Pancreas (tissue), 10 donors: ENCODE results near the gene CAMSAP1. TPM values are rescaled to one million over a fixed set of nuclear protein-coding genes. Genes with fewer than 3 reads are reported as not detected.

ENCODE experiments used
- ATAC-seq, 4 donors: fragments of 200-7000 bp; cut with Tn5 transposase; one replicate each; pipeline versions ENCODE4 v1.8.0 to v1.9.1; 2020; ENCODE audit warnings: mild to moderate bottlenecking in 4 of 4, moderate library complexity in 4 of 4
- DNase-seq, 6 donors: peaks; one replicate each; pipeline ENCODE4 v3.0.0-alpha.2; 2020
- FAIRE-seq: peaks from 2 replicates; lab custom pipeline; 2012; peaks lifted over from hg19 to GRCh38; lab: Jason Lieb, UNC
- H3K27ac ChIP-seq, 4 donors: fragments of 200-600 bp; sonication (generic); 1 replicate in 3 of 4; 2 replicates in 1 of 4; pipeline versions ENCODE4 v1.5.0 to v1.8.0; 2020
- H3K27me3 ChIP-seq, 4 donors: fragments of 200-600 bp; one replicate each; pipeline ENCODE4 v1.8.0; 2021
- H3K36me3 ChIP-seq, 3 donors: fragments of 200-600 bp; sonication (generic) in 1 of 3; one replicate each; pipeline versions ENCODE4 v1.5.0 to v1.8.0; 2020 to 2021
- H3K4me1 ChIP-seq, 3 donors: fragments of 200-600 bp; one replicate each; pipeline ENCODE4 v1.8.0; 2021
- H3K4me3 ChIP-seq, 4 donors: fragments of 200-600 bp; sonication (generic) in 2 of 4; one replicate each; pipeline versions ENCODE4 v1.5.0 to v1.8.0; 2020 to 2021
- H3K9me3 ChIP-seq, 4 donors: fragments of 200-600 bp; one replicate each; pipeline ENCODE4 v1.8.0; 2021
- CTCF ChIP-seq, 4 donors: fragments of 200-600 bp; sonication (generic) in 3 of 4; IDR thresholded peaks; one replicate each; pipeline versions ENCODE4 v1.5.0 to v1.8.0; 2021; ENCODE audit warnings: antibody characterized with exemption in 4 of 4
- WGBS, 2 donors: extraction: QIAGEN DNeasy Blood & Tissue Kit; methylation state at CpG; one replicate each; pipeline ENCODE4 v1.1.7; 2013; 5-methylcytosine and 5-hydroxymethylcytosine counted together
- intact Hi-C, 3 donors: fragments of 100-400 bp; cut with DNase I; formaldehyde crosslinking; loops; one replicate each; pipeline versions ENCODE4 v1.11.1 to v1.14.2; 2022
- polyA plus RNA-seq, 2 donors: library from polyadenylated mRNA; stranded (reverse); fragments of 200-250 nt; gene quantifications; one replicate each; pipeline ENCODE4 v1.2.3, GENCODE V29; 2013
- total RNA-seq, 6 donors: library from RNA; stranded (reverse); fragmentation: NEBNext Ultra II Directional in 4 of 6; extraction: Animal tissue kit (Norgen Biotek cat#: 25700) in 4 of 6; gene quantifications; one replicate each; pipeline versions ENCODE4 v1.2.1 to v1.2.4, GENCODE V29; 2021 to 2023
- donor health status: healthy with polysubstance abuse.
- donor health status: DM: no; HTN: no; CAD: no; lungs with moderate emphysema.
- donor health status: DM: no; HTN: no; CAD: no.
- donor health status: control.
- donor health status: control.
- donor health status: Bipolar disorder and iron deficiency.
- donor health status: DM: yes; HTN: yes; CAD: no.
- donor health status: DM: no; HTN: no; CAD: no.
- donor health status: DM: no; HTN: no; CAD: no.
- donor health status: DM: yes; HTN: yes; CAD: no.

The CAMSAP1 gene
- total and polyA plus RNA-seq, 8 donors: 3.8 to 20.1 (median 12.7) TPM

- no peaks in the 10 kb centered on the region for H3K9me3 ChIP-seq
- TF ChIP-seq CTCF (IDR thresholded peaks at IDR 0.05): no peak
- no peak overlapping the region for H3K27ac ChIP-seq
- H3K36me3 ChIP-seq: no peaks in the 10 kb centered on the region
- FAIRE-seq: no peak
- ATAC-seq: no peak
- no peaks in the 10 kb centered on the region for H3K4me1 ChIP-seq
- H3K4me3 ChIP-seq: no peak overlapping the region
- no peak for DNase-seq
- intact Hi-C loops: no loop called here
- 56 to 58% methylated on average over 6 of the region's 6 CpGs for WGBS, 2 donors
- H3K27me3 ChIP-seq: no peaks in the 10 kb centered on the region
Observed at GRCh38 chr9:135876936-135877335, 30.4 kb downstream of the CAMSAP1 start.

- no peak for TF ChIP-seq CTCF (IDR thresholded peaks at IDR 0.05)
- H3K9me3 ChIP-seq: no peaks in the 10 kb centered on the region
- H3K36me3 ChIP-seq: no peaks in the 10 kb centered on the region
- no peak overlapping the region for H3K4me3 ChIP-seq
- FAIRE-seq (no peak), DNase-seq (no peak), ATAC-seq (no peak)
- H3K27me3 ChIP-seq: no peaks in the 10 kb centered on the region
- H3K4me1 ChIP-seq: no peaks in the 10 kb centered on the region
- 84 to 88% methylated on average over 5 of the region's 5 CpGs for WGBS, 2 donors
- no peak overlapping the region for H3K27ac ChIP-seq
- intact Hi-C loops: no loop called here
Observed at GRCh38 chr9:135874859-135875258, 32.5 kb downstream of the CAMSAP1 start.

- H3K9me3 ChIP-seq: no peaks in the 10 kb centered on the region
- no peak for ATAC-seq
- intact Hi-C loops: no loop called here
- no peak for TF ChIP-seq CTCF (IDR thresholded peaks at IDR 0.05)
- H3K27me3 ChIP-seq: no peaks in the 10 kb centered on the region
- 95 to 98% methylated on average over 3 of the region's 3 CpGs for WGBS, 2 donors
- FAIRE-seq: no peak
- no peak overlapping the region for H3K4me3 ChIP-seq
- H3K27ac ChIP-seq: no peak overlapping the region
- no peaks in the 10 kb centered on the region for H3K4me1 ChIP-seq
- DNase-seq: no peak
- H3K36me3 ChIP-seq: no peaks in the 10 kb centered on the region
Observed at GRCh38 chr9:135869909-135870308, 37.4 kb downstream of the CAMSAP1 start.

GRCh38 chr9:135865531-135865930, 41.8 kb downstream of the CAMSAP1 start:
- Histone ChIP-seq H3K36me3 (no peaks in the 10 kb centered on the region), H3K9me3 (no peaks in the 10 kb centered on the region), H3K4me1 (no peaks in the 10 kb centered on the region), H3K27me3 (no peaks in the 10 kb centered on the region), H3K4me3 (no peak overlapping the region), H3K27ac (no peak overlapping the region)
- no peak for ATAC-seq
- no peak for DNase-seq
- FAIRE-seq: no peak
- 85 to 86% methylated on average over 7 of the region's 7 CpGs for WGBS, 2 donors
- intact Hi-C loops: no loop called here
- TF ChIP-seq CTCF (IDR thresholded peaks at IDR 0.05): no peak

GRCh38 chr9:135864447-135865049, 42.8 kb downstream of the CAMSAP1 start:
- TF ChIP-seq CTCF (IDR thresholded peaks at IDR 0.05): peak; percentile 69 to 80 (median 74)
- no peak for FAIRE-seq
- no peaks in the 10 kb centered on the region for H3K9me3 ChIP-seq
- no peaks in the 10 kb centered on the region for H3K27me3 ChIP-seq
- H3K4me3 ChIP-seq: no peak overlapping the region
- H3K4me1 ChIP-seq: no peaks in the 10 kb centered on the region
- WGBS, 2 donors: 31 to 34% methylated on average over 8 of the region's 8 CpGs
- no peaks in the 10 kb centered on the region for H3K36me3 ChIP-seq
- peak in 5 of 6 donors; percentile 32 to 89 (median 60) for DNase-seq
- no peak overlapping the region for H3K27ac ChIP-seq
- intact Hi-C loops: loop anchor here in 1 of 3 donors (5.0 kb wide), 1 partner anchor 258 kb away; no protein-coding TSS in a partner anchor
- peak in 3 of 4 donors; percentile 76 to 86 (median 84) for ATAC-seq
